ENCODE data around the gene TIMM22.

Gene TIMM22

GRCh38 chr17:1002771-1003555, 6.0 kb downstream of the TIMM22 start:
- peak; percentile 77 for ATAC-seq
- TF ChIP-seq BACH2 (CRISPR knock-in tag; IDR thresholded peaks at IDR 0.05; ENCODE audit: borderline replicate concordance) (no peak), TOX (CRISPR knock-in tag; IDR thresholded peaks at IDR 0.05; ENCODE audit: borderline replicate concordance) (0 out of 2 replicates have a peak, but pooled peaks have one; percentile 10), TSHZ2 (CRISPR knock-in tag; IDR thresholded peaks at IDR 0.05) (no peak)

- peak; percentile 1; the same call in 2 of the 3 replicates for ATAC-seq
- no peak for TF ChIP-seq TCF4 (CRISPR knock-in tag; IDR thresholded peaks at IDR 0.05; ENCODE audit: borderline replicate concordance)
- no peak for TF ChIP-seq ESRRG (CRISPR knock-in tag; IDR thresholded peaks at IDR 0.05)
- TF ChIP-seq POU6F1 (CRISPR knock-in tag; IDR thresholded peaks at IDR 0.05; ENCODE audit: borderline replicate concordance, low read depth), result no peak
- TF ChIP-seq TOX (CRISPR knock-in tag; IDR thresholded peaks at IDR 0.05; ENCODE audit: borderline replicate concordance), result no peak
- no peak for TF ChIP-seq SNAI2 (CRISPR knock-in tag; IDR thresholded peaks at IDR 0.05)
- TF ChIP-seq OSR1 (CRISPR knock-in tag; IDR thresholded peaks at IDR 0.05), result no peak
- no peak for TF ChIP-seq ARNTL (CRISPR knock-in tag; IDR thresholded peaks at IDR 0.05; ENCODE audit: borderline replicate concordance, low read depth)
- TF ChIP-seq PPARA (CRISPR knock-in tag; IDR thresholded peaks at IDR 0.05; ENCODE audit: borderline replicate concordance), result no peak
- no peak for TF ChIP-seq ZFP3 (CRISPR knock-in tag; IDR thresholded peaks at IDR 0.05)
- no peak for TF ChIP-seq ISL1 (CRISPR knock-in tag; IDR thresholded peaks at IDR 0.05)
- TF ChIP-seq GLIS3 (CRISPR knock-in tag; IDR thresholded peaks at IDR 0.05), result no peak
- no peak for TF ChIP-seq ZNF70 (CRISPR knock-in tag; IDR thresholded peaks at IDR 0.05)
- TF ChIP-seq TSHZ2 (CRISPR knock-in tag; IDR thresholded peaks at IDR 0.05), result no peak
- TF ChIP-seq ZFP30 (CRISPR knock-in tag; IDR thresholded peaks at IDR 0.05), result no peak
- TF ChIP-seq CSDC2 (CRISPR knock-in tag; IDR thresholded peaks at IDR 0.05), result no peak
- no peak for TF ChIP-seq ZNF565 (CRISPR knock-in tag; conservative IDR thresholded peaks at IDR 0.05; ENCODE audit: low read depth)
Measured at GRCh38 chr17:1003633-1003971, 6.7 kb downstream of the TIMM22 start.

- TF ChIP-seq PATZ1 (CRISPR knock-in tag; IDR thresholded peaks at IDR 0.05; ENCODE audit: borderline replicate concordance) (no peak), ARNTL (CRISPR knock-in tag; IDR thresholded peaks at IDR 0.05; ENCODE audit: borderline replicate concordance, low read depth) (no peak)
- ATAC-seq, result peak; percentile 35
Measured at GRCh38 chr17:1003972-1004768, 7.2 kb downstream of the TIMM22 start.
